Thymus (tissue), 11 donors: ENCODE results near the gene ERV3-1. TPM values are rescaled to one million over a fixed set of nuclear protein-coding genes. Genes with fewer than 3 reads are reported as not detected.
A peak's percentile ranks its signal among the peaks of the same experiment; 100 is the strongest.
"Not testable (repeated sequence)": the region's sequence is repeated elsewhere in the genome, so short reads cannot be mapped to it uniquely, and the experiment has no call there.

ENCODE experiments used
- DNase-seq, 9 donors: peaks; one replicate each; pipeline ENCODE4 v3.0.0-alpha.2; 2013; ENCODE audit warnings: low spot score in 9 of 9, low read depth in 6 of 9, missing footprints in 1 of 9
- H3K27ac ChIP-seq, 2 donors: one replicate each; pipeline ENCODE4 v1.5.1; 2013; ENCODE audit warnings: control low read depth in 1 of 2, low read depth in 1 of 2, low read length in 1 of 2, mild to moderate bottlenecking in 1 of 2, moderate library complexity in 1 of 2
- H3K27me3 ChIP-seq, 2 donors: one replicate each; pipeline ENCODE4 v1.5.1; 2013; ENCODE audit warnings: low read length in 1 of 2; ENCODE audit not compliant: control insufficient read depth in 2 of 2, insufficient read depth in 1 of 2
- H3K36me3 ChIP-seq, 2 donors: one replicate each; pipeline ENCODE4 v1.5.1; 2013; ENCODE audit warnings: low read length in 1 of 2, mild to moderate bottlenecking in 1 of 2, moderate library complexity in 1 of 2; ENCODE audit not compliant: control insufficient read depth in 2 of 2, insufficient read depth in 2 of 2
- H3K4me1 ChIP-seq, 2 donors: one replicate each; pipeline ENCODE4 v1.5.1; 2013; ENCODE audit warnings: low read length in 2 of 2; ENCODE audit not compliant: control insufficient read depth in 2 of 2, insufficient read depth in 2 of 2
- H3K4me3 ChIP-seq, 2 donors: one replicate each; pipeline ENCODE4 v1.5.1; 2013; ENCODE audit warnings: low read length in 2 of 2, control low read depth in 1 of 2, mild to moderate bottlenecking in 1 of 2
- H3K9me3 ChIP-seq, 2 donors: one replicate each; pipeline ENCODE4 v1.5.1; 2013; ENCODE audit warnings: low read length in 1 of 2, mild to moderate bottlenecking in 1 of 2; ENCODE audit not compliant: control insufficient read depth in 2 of 2, insufficient read depth in 1 of 2
- WGBS: extraction: QIAGEN DNeasy Blood & Tissue Kit; methylation state at CpG from one replicate; pipeline ENCODE4 v1.1.7; 2013; 5-methylcytosine and 5-hydroxymethylcytosine counted together
- polyA plus RNA-seq: library from polyadenylated mRNA; stranded (reverse); fragments of 200-250 nt; gene quantifications from one replicate; pipeline ENCODE4 v1.2.3, GENCODE V29; 2013
- total RNA-seq: library from RNA; stranded (reverse); fragments of 120-200 nt; gene quantifications from one replicate; pipeline ENCODE4 v1.2.4, GENCODE V29; 2013
- donor health status: healthy.

The ERV3-1 gene
- total and polyA plus RNA-seq, 2 donors, result 7.7 to 10.7 TPM

DNA sequence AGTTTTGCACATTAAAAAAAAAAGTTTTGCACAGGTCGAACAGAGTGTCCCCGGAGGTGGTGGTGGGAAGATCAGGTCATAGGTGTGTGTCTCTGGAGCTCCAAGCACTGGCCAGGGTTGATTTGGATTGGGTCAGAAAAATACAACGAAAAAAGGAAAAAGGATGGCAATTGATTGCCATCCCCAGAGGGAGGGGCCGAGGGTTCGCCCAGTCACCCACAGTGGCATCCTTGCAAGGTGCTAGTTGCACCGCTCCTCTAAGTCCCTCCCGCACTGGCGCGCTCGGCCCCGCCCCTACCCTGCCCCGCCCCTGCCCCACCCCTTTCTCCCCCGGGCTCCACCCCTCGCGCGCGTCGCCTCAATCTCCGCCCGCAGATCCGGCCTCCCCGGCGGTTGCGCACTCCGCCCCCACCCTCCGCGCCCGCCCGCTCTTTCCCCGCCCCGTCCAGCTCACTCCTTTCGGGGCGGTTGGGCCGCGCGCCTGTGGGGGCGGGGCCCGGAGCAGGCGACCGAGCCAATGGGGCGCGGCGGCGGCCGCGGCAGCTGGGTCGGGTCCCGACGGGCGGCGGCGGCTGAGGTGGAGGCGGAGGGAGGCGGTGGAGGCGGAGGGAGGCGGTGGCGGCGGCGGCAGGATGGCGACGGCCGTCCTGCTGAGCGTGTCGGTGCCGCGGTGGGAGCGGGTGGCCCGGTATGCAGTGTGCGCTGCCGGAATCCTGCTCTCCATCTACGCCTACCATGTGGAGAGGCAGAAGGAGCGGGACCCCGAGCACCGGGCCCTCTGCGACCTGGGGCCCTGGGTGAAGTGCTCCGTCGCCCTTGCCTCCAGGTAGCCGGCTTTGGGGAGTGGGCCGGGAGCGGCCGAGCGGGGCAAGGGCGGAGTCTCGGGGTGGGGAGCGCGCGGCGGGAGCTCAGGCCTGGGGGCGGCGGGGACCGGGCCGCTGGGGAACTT, 31.5 kb upstream of the ERV3-1 start:
- Histone ChIP-seq H3K27ac (peak overlapping the region; percentile 74 to 84), H3K4me3 (peak overlapping the region; percentile 51 to 72), H3K4me1 (no peaks in the 10 kb centered on the region), H3K9me3 (no peaks in the 10 kb centered on the region), H3K36me3 (no peaks in the 10 kb centered on the region), H3K27me3 (no peaks in the 10 kb centered on the region)
- DNase-seq, result peak; percentile 47 to 95 (median 89)
- 2% methylated on average over 90 of the region's 92 CpGs for WGBS

DNA sequence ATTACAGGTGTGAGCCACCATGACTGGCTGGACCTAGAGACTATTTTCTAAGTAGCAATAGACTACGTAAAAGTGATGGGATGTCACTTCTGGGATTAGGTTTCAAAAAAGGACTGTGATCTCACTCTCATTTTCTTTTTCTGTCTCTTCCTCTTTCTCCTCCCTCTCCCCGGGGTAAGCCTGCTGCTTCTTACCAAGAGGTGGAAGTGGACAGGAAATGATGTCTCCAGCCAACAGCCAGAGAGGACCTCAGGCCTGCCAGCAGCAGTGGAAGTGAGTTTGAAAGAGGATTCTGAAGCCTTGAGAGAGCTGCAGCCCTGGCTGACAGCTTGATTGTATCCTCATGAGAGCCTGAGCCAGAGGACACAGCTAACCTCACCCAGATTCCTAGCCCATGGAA, 30.0 kb upstream of the ERV3-1 start:
- H3K36me3 ChIP-seq, H3K27ac ChIP-seq, H3K9me3 ChIP-seq, H3K27me3 ChIP-seq, H3K4me3 ChIP-seq, H3K4me1 ChIP-seq: not testable (repeated sequence)
- DNase-seq, result peak in 1 of 9 donors; percentile 1
- WGBS, result 45% methylated on average over 2 of the region's 2 CpGs

DNA sequence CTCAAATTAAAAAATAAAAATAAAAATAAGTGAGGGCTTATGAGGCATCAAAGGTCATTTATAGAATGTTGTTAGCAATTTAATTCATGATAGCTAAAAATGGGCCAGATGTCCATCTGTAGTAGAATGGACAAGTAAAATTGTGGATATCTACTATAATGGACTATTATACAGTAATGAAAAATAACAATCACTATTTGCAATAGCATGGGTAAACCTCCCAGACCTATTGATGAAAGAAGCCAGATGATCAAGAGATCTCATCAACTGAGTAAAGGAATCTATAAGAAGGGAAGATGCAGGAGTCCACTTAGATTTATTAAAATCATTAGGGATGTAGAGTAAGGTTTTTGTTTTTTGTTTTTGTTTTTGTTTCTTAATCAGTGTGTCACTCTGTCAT, 29.0 kb upstream of the ERV3-1 start:
- not testable (repeated sequence) for H3K4me3 ChIP-seq, H3K9me3 ChIP-seq, H3K36me3 ChIP-seq, H3K27me3 ChIP-seq, H3K27ac ChIP-seq, DNase-seq, H3K4me1 ChIP-seq

DNA sequence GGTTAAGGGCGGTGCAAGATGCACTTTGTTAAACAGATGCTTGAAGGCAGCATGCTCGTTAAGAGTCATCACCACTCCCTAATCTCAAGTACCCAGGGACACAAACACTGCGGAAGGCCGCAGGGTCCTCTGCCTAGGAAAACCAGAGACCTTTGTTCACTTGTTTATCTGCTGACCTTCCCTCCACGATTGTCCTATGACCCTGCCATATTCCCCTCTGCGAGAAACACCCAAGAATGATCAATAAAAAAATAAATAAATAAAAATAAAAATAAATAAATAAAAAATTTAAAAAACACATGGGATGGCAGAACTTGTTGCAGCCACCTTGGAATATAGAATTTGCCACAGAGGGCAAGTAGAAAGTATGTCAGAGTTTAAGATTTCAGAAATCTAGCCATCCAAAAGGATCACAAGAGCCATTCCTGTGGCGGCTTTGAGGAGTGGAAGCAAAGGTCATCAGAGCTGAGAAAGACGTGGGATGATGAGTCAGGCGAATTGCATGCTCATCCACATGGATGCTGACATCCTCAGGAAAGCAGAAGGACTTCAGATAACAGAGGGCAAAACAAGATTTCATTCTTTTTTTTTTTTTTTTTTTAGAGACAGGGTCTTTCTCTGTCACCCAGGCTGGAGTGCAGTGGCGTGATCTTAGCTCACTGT, 27.8 kb upstream of the ERV3-1 start:
- H3K4me3 ChIP-seq, H3K4me1 ChIP-seq, H3K27ac ChIP-seq, H3K9me3 ChIP-seq, H3K27me3 ChIP-seq, DNase-seq, H3K36me3 ChIP-seq: not testable (repeated sequence)
- 89% methylated on average over 10 of the region's 10 CpGs for WGBS

DNA sequence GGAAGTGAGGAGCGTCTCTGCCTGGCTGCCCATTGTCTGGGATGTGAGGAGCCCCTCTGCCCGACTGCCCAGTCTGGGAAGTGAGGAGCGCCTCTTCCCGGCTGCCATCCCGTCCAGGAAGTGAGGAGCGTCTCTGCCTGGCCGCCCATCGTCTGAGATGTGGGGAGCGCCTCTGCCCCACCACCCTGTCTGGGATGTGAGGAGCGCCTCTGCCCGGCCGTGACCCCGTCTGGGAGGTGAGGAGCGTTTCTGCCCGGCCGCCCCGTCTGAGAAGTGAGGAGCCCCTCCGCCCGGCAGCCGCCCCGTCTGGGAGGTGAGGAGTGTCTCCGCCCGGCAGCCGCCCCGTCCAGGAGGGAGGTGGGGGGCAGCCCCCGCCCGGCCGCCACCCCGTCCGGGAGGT, 26.9 kb upstream of the ERV3-1 start:
- H3K27ac ChIP-seq, H3K36me3 ChIP-seq, H3K27me3 ChIP-seq, H3K9me3 ChIP-seq, H3K4me1 ChIP-seq, DNase-seq, H3K4me3 ChIP-seq: not testable (repeated sequence)
- 97% methylated on average over 30 of the region's 30 CpGs for WGBS

DNA sequence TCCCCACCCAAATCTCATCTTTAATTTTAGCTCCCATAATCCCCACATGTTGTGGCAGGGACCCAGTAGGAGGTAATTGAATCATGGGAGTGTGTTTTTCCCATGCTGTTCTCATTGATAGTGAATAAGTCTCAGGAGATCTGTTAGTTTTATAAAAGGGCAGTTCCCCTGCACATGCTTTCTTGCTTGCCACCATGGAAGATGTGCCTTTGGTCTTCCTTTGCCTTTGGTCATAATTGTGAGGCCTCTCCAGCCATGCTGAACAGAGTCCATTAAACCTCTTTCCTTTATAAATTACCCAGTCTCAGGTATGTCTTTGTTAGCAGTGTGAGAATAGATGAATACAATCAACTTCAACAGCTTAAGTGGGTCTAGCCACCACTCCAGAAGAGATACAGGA, 18.5 kb upstream of the ERV3-1 start:
- DNase-seq, H3K27me3 ChIP-seq, H3K27ac ChIP-seq: not testable (repeated sequence)

DNA sequence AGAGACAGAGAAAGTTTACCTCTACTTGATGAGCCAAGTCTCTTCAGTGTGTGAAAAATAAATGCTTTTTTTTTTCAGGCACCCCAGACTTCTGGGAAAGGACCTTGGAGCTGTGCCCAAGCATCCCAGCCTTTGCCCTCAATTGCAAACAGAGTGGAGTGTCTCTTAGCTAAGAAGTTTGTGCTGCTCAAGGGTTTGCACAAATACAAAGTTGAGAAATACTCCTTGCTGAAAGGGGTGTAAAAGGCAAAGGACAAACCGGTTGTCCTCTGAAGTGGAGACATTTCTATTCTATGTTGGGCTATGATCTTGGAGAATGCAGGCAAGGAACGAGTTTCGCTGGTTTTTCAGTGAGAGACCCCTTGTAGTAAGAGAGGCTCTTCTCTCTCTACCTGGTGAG, 14.5 kb upstream of the ERV3-1 start:
- not testable (repeated sequence) for DNase-seq

More for the DNA sequence above, 18.5 kb upstream of the ERV3-1 start:
- not testable (repeated sequence) for H3K36me3 ChIP-seq, H3K4me3 ChIP-seq, H3K9me3 ChIP-seq, H3K4me1 ChIP-seq

DNA sequence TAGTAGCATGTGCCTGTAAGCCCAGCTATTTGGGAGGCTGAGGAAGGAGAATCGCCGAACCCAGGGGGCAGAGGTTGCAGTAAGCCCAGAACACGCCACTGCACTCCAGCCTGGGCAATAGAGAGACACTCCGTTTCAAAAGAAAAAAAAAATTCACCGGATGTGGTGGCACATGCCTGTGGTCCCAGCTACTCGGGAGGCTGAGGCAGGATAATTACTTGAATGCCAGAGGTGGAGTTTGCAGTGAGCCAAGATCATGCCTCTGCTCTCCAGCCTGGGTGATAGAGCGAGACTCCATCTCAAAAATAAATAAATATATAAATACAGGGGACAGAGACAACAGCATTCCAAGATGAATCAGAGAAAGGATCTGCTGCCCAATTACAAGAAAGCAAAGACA, 3.4 kb upstream of the ERV3-1 start:
- not testable (repeated sequence) for H3K27ac ChIP-seq, H3K4me3 ChIP-seq, H3K4me1 ChIP-seq, DNase-seq, H3K36me3 ChIP-seq, H3K27me3 ChIP-seq, H3K9me3 ChIP-seq
- 97% methylated on average over 7 of the region's 7 CpGs for WGBS

More for the DNA sequence above, 14.5 kb upstream of the ERV3-1 start:
- 100% methylated on average over 2 of the region's 3 CpGs for WGBS
- H3K36me3 ChIP-seq, H3K27me3 ChIP-seq, H3K4me1 ChIP-seq, H3K27ac ChIP-seq, H3K4me3 ChIP-seq, H3K9me3 ChIP-seq: not testable (repeated sequence)

DNA sequence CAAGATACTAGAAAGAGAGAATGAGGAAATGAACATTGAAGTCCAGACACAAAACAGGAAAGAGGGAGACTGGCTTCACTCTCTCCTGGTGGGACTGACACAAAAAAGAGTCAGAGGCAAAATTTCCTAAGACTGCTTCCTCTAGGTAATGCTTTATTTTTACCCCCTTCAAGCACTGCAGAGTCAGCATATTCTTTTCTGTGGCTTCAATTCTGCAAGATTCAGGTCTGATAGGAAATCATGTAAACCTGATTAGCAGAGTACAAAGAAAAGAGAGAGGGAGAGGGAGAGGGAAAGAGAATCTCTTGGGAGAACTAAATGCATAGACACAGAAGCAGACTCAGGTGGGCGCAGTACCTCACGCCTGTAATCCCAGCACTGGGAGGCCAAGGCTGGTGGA, 2.9 kb upstream of the ERV3-1 start:
- H3K36me3 ChIP-seq, DNase-seq, H3K27me3 ChIP-seq, H3K4me1 ChIP-seq, H3K27ac ChIP-seq, H3K4me3 ChIP-seq, H3K9me3 ChIP-seq: not testable (repeated sequence)
- 100% methylated on average over 2 of the region's 2 CpGs for WGBS
